GM10266 (cell line): ENCODE results near the gene HGD.

ENCODE experiments used
- DNase-seq: peaks from one replicate; pipeline ENCODE4 v3.0.0; 2012; ENCODE audit errors: extremely low spot score
- CTCF ChIP-seq: IDR thresholded peaks from 2 replicates; pipeline ENCODE4 v1.5.1; 2012; ENCODE audit warnings: mild to moderate bottlenecking, low read depth; ENCODE audit not compliant: control insufficient read depth, insufficient read depth; ENCODE audit errors: missing control alignments

HGD gene

GRCh38 chr3:120599211-120599610 lies 82.8 kb downstream of the HGD start:
- TF ChIP-seq CTCF: no peak
- DNase-seq: no peak

GRCh38 chr3:120597445-120598049 lies 84.5 kb downstream of the HGD start:
- peak; percentile 32 for DNase-seq
- TF ChIP-seq CTCF: no peak

GRCh38 chr3:120596853-120597223 lies 85.2 kb downstream of the HGD start:
- TF ChIP-seq CTCF: no peak
- no peak for DNase-seq

- TF ChIP-seq CTCF: no peak
- peak; percentile 93 for DNase-seq
These were observed 85.8 kb downstream of the HGD start, which contains the start of gene NDUFB4 for GRCh38 chr3:120596116-120596852. NDUFB4 (plus strand) TSS chr3:120596336; CDS start chr3:120596360, 24 bp downstream.

GRCh38 chr3:120595788-120596115 lies 86.3 kb downstream of the HGD start:
- no peak for TF ChIP-seq CTCF
- DNase-seq: no peak

GRCh38 chr3:120587332-120587975 lies 94.6 kb downstream of the HGD start:
- TF ChIP-seq CTCF: no peak
- DNase-seq: no peak
